ENCODE results near the gene DNAL4.

Gene DNAL4

GRCh38 chr22:38793721-38794466, at the start of gene DNAL4:
DNAL4 (minus strand) TSS chr22:38794143; CDS start chr22:38782731, 11,412 bp downstream.
- peak; percentile 57 to 74 (median 72) for DNase-seq (ENCODE audit: low read depth in 2 of 3, low spot score in 2 of 3)

GRCh38 chr22:38843201-38843656, 49.3 kb upstream of the DNAL4 start:
- peak in 1 of 3 experiments; percentile 38 for DNase-seq (ENCODE audit: low read depth in 2 of 3, low spot score in 2 of 3)

GRCh38 chr22:38842512-38843200, 48.7 kb upstream of the DNAL4 start:
- DNase-seq (ENCODE audit: low read depth in 2 of 3, low spot score in 2 of 3), result no peak

GRCh38 chr22:38841635-38842034, 47.7 kb upstream of the DNAL4 start:
- no peak for DNase-seq (ENCODE audit: low read depth in 2 of 3, low spot score in 2 of 3)

GRCh38 chr22:38841211-38841610, 47.3 kb upstream of the DNAL4 start:
- no peak for DNase-seq (ENCODE audit: low read depth in 2 of 3, low spot score in 2 of 3)

- no peak for DNase-seq (ENCODE audit: low read depth in 2 of 3, low spot score in 2 of 3)
Observed at GRCh38 chr22:38840129-38840528, 46.2 kb upstream of the DNAL4 start.

- no peak for DNase-seq (ENCODE audit: low read depth in 2 of 3, low spot score in 2 of 3)
Observed at GRCh38 chr22:38839686-38840085, 45.7 kb upstream of the DNAL4 start.

- DNase-seq (ENCODE audit: low read depth in 2 of 3, low spot score in 2 of 3), result no peak
Observed at GRCh38 chr22:38837414-38837928, 43.5 kb upstream of the DNAL4 start.

GRCh38 chr22:38835888-38836301, 42.0 kb upstream of the DNAL4 start:
- DNase-seq (ENCODE audit: low read depth in 2 of 3, low spot score in 2 of 3), result no peak

GRCh38 chr22:38834991-38835390, 41.0 kb upstream of the DNAL4 start:
- no peak for DNase-seq (ENCODE audit: low read depth in 2 of 3, low spot score in 2 of 3)

- no peak for DNase-seq (ENCODE audit: low read depth in 2 of 3, low spot score in 2 of 3)
Observed at GRCh38 chr22:38834215-38834953, 40.4 kb upstream of the DNAL4 start.

GRCh38 chr22:38833061-38833460, 39.1 kb upstream of the DNAL4 start:
- DNase-seq (ENCODE audit: low read depth in 2 of 3, low spot score in 2 of 3), result no peak

GRCh38 chr22:38832005-38832978, 38.3 kb upstream of the DNAL4 start:
- no peak for DNase-seq (ENCODE audit: low read depth in 2 of 3, low spot score in 2 of 3)

GRCh38 chr22:38831166-38831945, 37.4 kb upstream of the DNAL4 start:
- DNase-seq (ENCODE audit: low read depth in 2 of 3, low spot score in 2 of 3), result no peak

GRCh38 chr22:38830845-38831108, 36.8 kb upstream of the DNAL4 start:
- DNase-seq (ENCODE audit: low read depth in 2 of 3, low spot score in 2 of 3), result no peak

- DNase-seq (ENCODE audit: low read depth in 2 of 3, low spot score in 2 of 3), result no peak
Observed at GRCh38 chr22:38830026-38830844, 36.3 kb upstream of the DNAL4 start.

GRCh38 chr22:38829485-38829884, 35.5 kb upstream of the DNAL4 start:
- DNase-seq (ENCODE audit: low read depth in 2 of 3, low spot score in 2 of 3), result no peak

GRCh38 chr22:38828616-38829205, 34.8 kb upstream of the DNAL4 start:
- DNase-seq (ENCODE audit: low read depth in 2 of 3, low spot score in 2 of 3), result no peak

GRCh38 chr22:38828191-38828590, 34.2 kb upstream of the DNAL4 start:
- no peak for DNase-seq (ENCODE audit: low read depth in 2 of 3, low spot score in 2 of 3)

Measured in activated CD8-positive, alpha-beta memory T cell treated with anti-CD3 and anti-CD28 coated beads for 48 hours (primary cell).